ENCODE results near the gene COL6A3. TPM values are rescaled to one million over a fixed set of nuclear protein-coding genes. Genes with fewer than 3 reads are reported as not detected.

Gene COL6A3
- total RNA-seq: under 1 TPM; 0.43 to 0.45 TPM

GRCh38 chr2:237413777-237414661 is at the start of gene COL6A3:
TSS of gene COL6A3 (minus strand) at chr2:237414164. CDS start at chr2:237396817, 17,347 bp downstream.

Other genes starting within 250 kb of the COL6A3 start
- not detected for gene MLPH, start 73.1 kb upstream of the COL6A3 start, total RNA-seq
- not detected for gene PRLH, start 152.4 kb upstream of the COL6A3 start, total RNA-seq
- gene RAB17, start 176.6 kb upstream of the COL6A3 start, total RNA-seq: not detected
- 100 to 1,000 TPM; 183 to 185 TPM for gene LRRFIP1, start 213.4 kb upstream of the COL6A3 start, total RNA-seq

Data from activated naive CD4-positive, alpha-beta T cell treated with anti-CD3 and anti-CD28 coated beads, Interleukin-2, amount 10 ng/mL, durations not matched to agents 5 hours and 36 hours (primary cell).